ENCODE results near the gene CCDC6. TPM values are rescaled to one million over a fixed set of nuclear protein-coding genes. Genes with fewer than 3 reads are reported as not detected.

Gene CCDC6
- total RNA-seq, 1 experiment from 2014 or later, result 58.4 TPM

DNA sequence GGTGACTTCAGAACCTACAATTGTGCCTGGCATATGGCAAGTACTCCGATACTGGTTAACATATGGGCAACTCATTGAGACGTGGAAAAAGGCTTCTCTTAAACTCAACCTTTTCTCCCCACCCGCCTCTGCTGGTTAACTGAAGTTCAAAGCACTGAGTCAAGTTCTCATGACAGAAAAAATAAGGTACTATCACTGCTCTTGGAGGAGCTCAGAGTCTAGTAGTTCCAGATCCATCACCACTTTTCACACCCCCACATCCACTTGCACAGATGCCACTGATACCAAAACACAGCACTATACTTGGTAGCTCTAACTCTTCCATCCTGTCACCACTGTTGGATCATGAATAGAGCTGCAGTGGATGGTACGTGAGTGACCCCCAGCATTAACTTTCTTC is 36.2 kb downstream of the CCDC6 start:
- Histone ChIP-seq H3K18ac (ENCODE audit: insufficient read length, low read depth, low read length) (no peak overlapping the region), H3K4ac (ENCODE audit: low read depth, low read length) (no peak overlapping the region), H3K4me2 (ENCODE audit: insufficient read depth, insufficient read length, low read length) (no peak overlapping the region), H2BK120ac (ENCODE audit: low read depth, low read length, poor library complexity, severe bottlenecking) (no peak overlapping the region), H3K14ac (ENCODE audit: insufficient read depth, low read length) (no peak overlapping the region), H3K27me3 (ENCODE audit: insufficient read depth, low read length) (no peaks in the 10 kb centered on the region), H2BK15ac (ENCODE audit: low read depth, low read length) (no peak overlapping the region), H4K8ac (replicated peaks; ENCODE audit: insufficient read length, low read depth, low read length) (no peak overlapping the region), H2AK5ac (ENCODE audit: insufficient read length, low read length) (no peak overlapping the region), H3T11ph (ENCODE audit: low read length) (no peak overlapping the region), H3K79me2 (ENCODE audit: insufficient read depth, low read length) (peaks cover 40% of the 10 kb centered on the region; the same call in 1 of the 2 replicates), H3K27ac (ENCODE audit: insufficient read length, low read depth, low read length) (no peak overlapping the region), H4K20me1 (ENCODE audit: control insufficient read depth, insufficient read depth, insufficient read length) (no peaks in the 10 kb centered on the region), H3K4me1 (ENCODE audit: insufficient read depth, low read length) (peaks cover 7% of the 10 kb centered on the region; the same call in 1 of the 2 replicates), H3K79me1 (ENCODE audit: insufficient read depth, low read depth, low read length, poor library complexity, severe bottlenecking) (no peaks in the 10 kb centered on the region), H3K9me3 (ENCODE audit: control insufficient read depth, low read depth, low read length) (no peaks in the 10 kb centered on the region), H2AFZ (ENCODE audit: low read length) (no peak overlapping the region), H3K9ac (ENCODE audit: extremely low read depth, insufficient read length, low read length) (no peak overlapping the region), H4K5ac (ENCODE audit: insufficient read length, low read depth, low read length) (no peak overlapping the region), H3K23ac (ENCODE audit: insufficient read length, low read depth, low read length) (no peak overlapping the region), H3K56ac (ENCODE audit: insufficient read length, low read depth, low read length) (no peak overlapping the region), H2BK5ac (ENCODE audit: insufficient read length, low read length) (no peak overlapping the region), H4K91ac (ENCODE audit: insufficient read length, low read depth, low read length) (no peak overlapping the region), H2BK12ac (ENCODE audit: insufficient read length, low read depth, low read length) (no peak overlapping the region), H3K23me2 (ENCODE audit: insufficient read length, low read depth, low read length, poor library complexity, severe bottlenecking) (no peaks in the 10 kb centered on the region), H2BK20ac (ENCODE audit: low read depth, low read length, poor library complexity, severe bottlenecking) (no peak overlapping the region)
- TF ChIP-seq, protein P1, sequence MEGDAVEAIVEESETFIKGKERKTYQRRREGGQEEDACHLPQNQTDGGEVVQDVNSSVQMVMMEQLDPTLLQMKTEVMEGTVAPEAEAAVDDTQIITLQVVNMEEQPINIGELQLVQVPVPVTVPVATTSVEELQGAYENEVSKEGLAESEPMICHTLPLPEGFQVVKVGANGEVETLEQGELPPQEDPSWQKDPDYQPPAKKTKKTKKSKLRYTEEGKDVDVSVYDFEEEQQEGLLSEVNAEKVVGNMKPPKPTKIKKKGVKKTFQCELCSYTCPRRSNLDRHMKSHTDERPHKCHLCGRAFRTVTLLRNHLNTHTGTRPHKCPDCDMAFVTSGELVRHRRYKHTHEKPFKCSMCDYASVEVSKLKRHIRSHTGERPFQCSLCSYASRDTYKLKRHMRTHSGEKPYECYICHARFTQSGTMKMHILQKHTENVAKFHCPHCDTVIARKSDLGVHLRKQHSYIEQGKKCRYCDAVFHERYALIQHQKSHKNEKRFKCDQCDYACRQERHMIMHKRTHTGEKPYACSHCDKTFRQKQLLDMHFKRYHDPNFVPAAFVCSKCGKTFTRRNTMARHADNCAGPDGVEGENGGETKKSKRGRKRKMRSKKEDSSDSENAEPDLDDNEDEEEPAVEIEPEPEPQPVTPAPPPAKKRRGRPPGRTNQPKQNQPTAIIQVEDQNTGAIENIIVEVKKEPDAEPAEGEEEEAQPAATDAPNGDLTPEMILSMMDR (conservative IDR thresholded peaks at IDR 0.05), result no peak
- WGBS (ENCODE audit: extremely low coverage, insufficient read length, low lambda C conversion rate), result no CpG with 5 or more reads among the region's 4 CpGs
- Mint-ChIP-seq H3K9me3 (no peaks in the 10 kb centered on the region), H3K4me1 (peaks cover 78 to 82% of the 10 kb centered on the region in 2 experiments), H3K36me3 (ENCODE audit: insufficient read depth in 1 of 3, low read depth in 3 of 3) (no peaks in the 10 kb centered on the region), H3K27me3 (ENCODE audit: low read depth) (no peaks in the 10 kb centered on the region), H3K4me3 (no peak overlapping the region), H3K27ac (no peak overlapping the region; a peak in 1 of 7 replicates)
- no peak for DNase-seq
